A172 (cell line): ENCODE results near the gene MAGEB4. TPM values are rescaled to one million over a fixed set of nuclear protein-coding genes. Genes with fewer than 3 reads are reported as not detected.
"Not testable (repeated sequence)": the region's sequence is repeated elsewhere in the genome, so short reads cannot be mapped to it uniquely, and the experiment has no call there.

Experiments
- DNase-seq: peaks from one replicate; pipeline ENCODE4 v3.0.0-alpha.2; 2015; ENCODE audit warnings: low spot score
- total RNA-seq: library from RNA; depleted of rRNA; stranded (reverse); fragments of >200 nt; shearing (Covaris generic); gene quantifications from 2 replicates; pipeline ENCODE4 v1.2.3, GENCODE V29; 2014; rRNA removed

The MAGEB4 gene, protein sequence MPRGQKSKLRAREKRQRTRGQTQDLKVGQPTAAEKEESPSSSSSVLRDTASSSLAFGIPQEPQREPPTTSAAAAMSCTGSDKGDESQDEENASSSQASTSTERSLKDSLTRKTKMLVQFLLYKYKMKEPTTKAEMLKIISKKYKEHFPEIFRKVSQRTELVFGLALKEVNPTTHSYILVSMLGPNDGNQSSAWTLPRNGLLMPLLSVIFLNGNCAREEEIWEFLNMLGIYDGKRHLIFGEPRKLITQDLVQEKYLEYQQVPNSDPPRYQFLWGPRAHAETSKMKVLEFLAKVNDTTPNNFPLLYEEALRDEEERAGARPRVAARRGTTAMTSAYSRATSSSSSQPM
- not detected in 2 replicates for total RNA-seq

- DNase-seq: no peak
Measured at GRCh38 chrX:30241724-30242415, at the start of gene MAGEB4. TSS of gene MAGEB4 (plus strand) at chrX:30242000. CDS start at chrX:30242136, 136 bp downstream.

DNA sequence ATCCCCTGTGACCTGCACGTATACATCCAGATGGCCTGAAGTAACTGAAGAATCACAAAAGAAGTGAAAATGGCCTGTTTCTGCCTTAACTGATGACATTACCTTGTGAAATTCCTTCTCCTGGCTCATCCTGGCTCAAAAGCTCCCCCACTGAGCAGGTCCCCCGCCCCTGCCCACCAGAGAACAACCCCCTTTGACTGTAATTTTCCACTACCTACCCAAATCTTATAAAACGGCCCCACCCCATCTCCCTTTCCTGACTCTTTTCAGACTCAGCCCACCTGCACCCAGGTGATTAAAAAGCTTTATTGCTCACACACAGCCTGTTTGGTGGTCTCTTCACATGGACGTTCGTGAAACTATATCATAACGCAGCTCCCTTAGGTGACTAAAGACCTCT, 47.9 kb upstream of the MAGEB4 start:
- DNase-seq: not testable (repeated sequence)

- peak; percentile 43 for DNase-seq
Measured at GRCh38 chrX:30196322-30196721, 45.5 kb upstream of the MAGEB4 start.

GRCh38 chrX:30212172-30212571, 29.6 kb upstream of the MAGEB4 start:
- no peak for DNase-seq

DNA sequence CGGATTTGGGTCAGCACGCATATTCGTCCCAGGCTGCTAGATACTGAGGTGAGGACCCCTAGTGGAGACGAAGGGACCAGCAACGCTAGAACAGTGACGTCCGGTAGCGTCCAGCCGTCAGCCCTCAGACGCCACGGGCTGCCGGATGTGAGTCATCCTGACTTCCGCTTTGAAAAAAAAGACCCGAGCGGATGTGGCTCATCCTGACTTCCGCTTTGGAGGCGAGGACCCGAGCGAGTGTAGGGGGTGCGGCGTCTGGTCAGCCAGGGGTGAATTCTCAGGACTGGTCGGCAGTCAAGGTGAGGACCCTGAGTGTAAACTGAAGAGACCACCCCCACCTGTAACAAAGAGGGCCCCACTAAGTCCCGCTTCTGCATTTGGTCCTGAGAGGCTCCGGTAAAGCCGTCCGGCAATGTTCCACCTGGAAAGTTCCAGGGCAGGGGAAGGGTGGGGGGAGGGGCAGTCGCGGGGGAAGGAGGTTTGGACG, 26.4 kb upstream of the MAGEB4 start, which contains the start of gene MAGEB2:
MAGEB2 (plus strand) TSS at position 207 of the 487 bp plus-strand sequence. CDS start 3,018 bp downstream, outside the sequence.
- DNase-seq: no peak

GRCh38 chrX:30217465-30217864, 24.3 kb upstream of the MAGEB4 start:
- no peak for DNase-seq

DNA sequence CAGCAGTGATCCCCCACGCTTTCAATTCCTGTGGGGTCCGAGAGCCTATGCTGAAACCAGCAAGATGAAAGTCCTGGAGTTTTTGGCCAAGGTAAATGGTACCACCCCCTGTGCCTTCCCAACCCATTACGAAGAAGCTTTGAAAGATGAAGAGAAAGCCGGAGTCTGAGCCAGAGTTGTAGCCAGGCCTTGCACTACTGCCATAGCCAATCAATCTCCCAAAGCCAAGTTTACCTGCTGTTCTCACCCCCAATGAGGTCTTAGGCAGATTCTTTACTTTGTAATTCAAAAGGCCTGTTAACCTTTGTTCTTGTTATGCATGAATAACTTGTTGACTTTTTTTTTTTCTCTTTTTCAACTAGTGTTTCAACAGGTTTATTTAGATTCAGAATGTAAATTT, 22.4 kb upstream of the MAGEB4 start:
- no peak for DNase-seq

DNA sequence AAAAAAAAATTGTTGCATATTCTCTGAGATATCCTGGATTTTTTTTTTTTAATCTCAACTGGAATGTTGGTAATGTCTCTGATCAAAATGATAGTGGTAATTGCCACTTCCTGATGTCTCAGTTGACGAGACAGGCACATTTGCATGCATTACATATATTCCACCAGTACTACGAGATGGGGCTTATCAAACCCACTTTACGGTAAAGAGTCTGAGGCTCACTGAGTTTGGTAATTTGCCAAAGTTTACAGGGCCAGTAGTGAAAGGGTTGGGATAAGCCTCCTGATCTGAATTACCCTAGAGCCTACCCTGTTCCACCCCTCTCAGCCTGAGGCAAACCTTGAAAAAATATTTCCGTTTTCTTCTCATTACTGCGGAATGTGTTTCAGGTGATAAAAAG, 21.1 kb upstream of the MAGEB4 start:
- no peak for DNase-seq

- no peak for DNase-seq
Measured at GRCh38 chrX:30224536-30224935, 17.3 kb upstream of the MAGEB4 start.

- no peak for DNase-seq
Measured at GRCh38 chrX:30228526-30228925, 13.3 kb upstream of the MAGEB4 start.

- DNase-seq: no peak
Measured at GRCh38 chrX:30230395-30230794, 11.4 kb upstream of the MAGEB4 start, which contains the start of gene MAGEB3. TSS of gene MAGEB3 (plus strand) at chrX:30230657. CDS start at chrX:30235925, 5,268 bp downstream.

DNA sequence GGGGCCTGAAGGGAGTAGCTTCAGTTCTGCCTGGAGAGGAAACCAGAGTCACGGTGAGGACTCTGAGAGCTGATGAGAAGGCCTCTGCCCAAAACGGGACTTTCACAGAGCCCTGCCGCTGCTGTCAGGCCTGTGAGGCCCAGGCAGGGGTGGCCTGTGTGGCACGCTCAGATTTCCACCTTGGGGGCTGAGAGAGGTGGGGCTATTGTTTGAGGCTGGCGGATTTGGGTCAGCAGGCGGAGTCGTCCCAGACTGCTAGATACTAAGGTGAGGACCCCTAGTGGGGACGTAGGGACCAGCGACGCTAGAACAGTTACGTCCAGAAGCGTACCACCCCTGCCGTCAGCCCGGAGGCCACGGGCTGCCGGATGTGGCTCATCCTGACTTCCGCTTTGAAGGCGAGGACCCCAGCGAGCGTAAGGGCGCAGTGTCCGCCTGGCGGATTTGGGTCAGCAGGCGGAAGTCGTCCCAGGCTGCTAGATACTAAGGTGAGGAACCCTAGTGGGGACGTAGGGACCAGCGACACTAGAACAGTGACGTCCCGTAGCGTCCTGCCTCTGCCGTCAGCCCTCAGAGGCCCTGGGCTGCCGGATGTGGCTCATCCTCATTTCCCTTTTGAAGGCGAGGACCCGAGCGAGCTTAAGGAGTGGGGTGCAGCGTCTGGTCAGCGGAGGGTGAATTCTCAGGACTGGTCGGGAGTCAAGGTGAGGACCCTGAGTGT, 5.1 kb downstream of the MAGEB4 start, which contains the start of gene MAGEB1:
MAGEB1 (plus strand) TSS at position 378 of the 721 bp plus-strand sequence. CDS start 3,348 bp downstream, outside the sequence.
- no peak for DNase-seq

GRCh38 chrX:30248854-30249253, 7.1 kb downstream of the MAGEB4 start:
- DNase-seq: no peak

GRCh38 chrX:30253257-30253656, 11.5 kb downstream of the MAGEB4 start:
- no peak for DNase-seq

- DNase-seq: no peak
Measured at GRCh38 chrX:30259927-30260326, 18.1 kb downstream of the MAGEB4 start.

DNA sequence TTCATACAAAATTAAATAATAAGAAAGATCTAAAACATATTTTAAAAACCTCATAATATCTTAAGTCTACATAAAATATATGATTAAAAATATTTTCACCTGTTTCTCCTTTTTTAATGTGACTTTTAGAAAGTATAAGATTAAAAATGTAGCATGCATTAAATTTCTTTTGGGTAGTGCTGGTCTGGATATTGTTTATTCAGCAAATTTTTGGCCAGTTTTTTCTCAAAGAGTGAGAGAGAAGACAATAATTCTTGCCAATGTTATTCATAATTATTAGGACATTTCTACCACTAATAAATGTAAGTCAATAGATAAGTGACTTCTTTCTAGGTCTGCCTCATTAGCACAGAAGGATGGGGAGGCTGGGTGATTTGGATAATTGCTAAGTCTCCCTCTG, 19.2 kb downstream of the MAGEB4 start:
- no peak for DNase-seq

DNA sequence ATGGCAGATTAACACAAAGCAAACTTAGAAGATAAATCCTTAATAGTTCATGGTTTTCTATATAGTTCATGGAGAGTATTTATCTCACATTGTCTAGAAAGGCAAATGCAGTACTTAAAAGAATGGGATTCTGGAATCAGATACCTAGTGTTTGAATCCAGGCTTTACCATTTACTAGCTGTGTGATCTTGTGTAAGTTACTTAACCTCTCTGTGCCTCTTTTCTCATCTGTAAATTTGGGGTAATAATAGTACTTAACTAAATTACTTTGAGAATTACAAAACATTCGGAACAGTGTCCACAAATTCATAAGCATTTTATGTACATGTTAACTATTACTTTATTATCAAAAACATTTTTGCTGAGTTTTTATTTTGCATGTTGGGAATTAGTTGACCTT, 21.0 kb downstream of the MAGEB4 start:
- DNase-seq: no peak

GRCh38 chrX:30270639-30271038, 28.8 kb downstream of the MAGEB4 start:
- no peak for DNase-seq

DNA sequence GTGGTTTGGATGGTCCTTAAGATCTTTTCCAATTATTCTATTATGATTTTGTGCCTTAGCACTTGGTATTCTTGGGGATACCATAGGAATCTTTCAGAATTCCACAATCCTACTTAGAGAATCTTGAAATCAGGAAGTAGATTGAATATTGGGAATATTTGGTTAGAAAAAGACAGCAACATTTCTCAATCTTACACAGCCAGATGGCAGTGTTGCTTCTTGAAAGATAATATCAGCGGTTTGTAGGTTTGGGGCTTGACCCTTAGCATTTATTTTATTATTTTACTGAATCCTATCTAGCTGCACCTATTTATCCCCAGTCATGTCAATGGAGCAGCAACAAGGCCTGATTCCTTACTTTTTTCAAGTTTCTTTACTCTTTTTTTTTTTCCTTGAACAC, 33.7 kb downstream of the MAGEB4 start:
- DNase-seq: peak; percentile 28

- peak; percentile 35 for DNase-seq
Measured at GRCh38 chrX:30278365-30278764, 36.6 kb downstream of the MAGEB4 start.

DNA sequence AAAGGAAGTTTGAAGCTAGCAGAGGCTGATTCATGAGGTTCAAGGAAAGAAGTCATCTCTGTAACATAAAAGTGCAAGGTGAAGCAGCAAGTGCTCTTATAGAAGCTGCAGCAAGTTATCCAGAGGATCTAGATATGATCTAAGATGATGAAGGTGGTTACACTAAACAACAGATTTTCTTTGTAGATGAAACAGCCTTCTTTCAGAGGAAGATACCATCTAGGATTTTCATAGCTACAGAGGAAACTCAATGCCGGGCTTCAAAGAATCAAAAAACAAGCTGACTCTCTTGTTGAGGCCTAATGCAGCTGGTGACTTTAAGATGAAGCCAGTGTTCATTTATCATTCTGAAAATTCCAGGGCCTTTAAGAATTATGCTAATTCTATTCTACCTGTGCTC, 38.6 kb downstream of the MAGEB4 start:
- DNase-seq: no peak

DNA sequence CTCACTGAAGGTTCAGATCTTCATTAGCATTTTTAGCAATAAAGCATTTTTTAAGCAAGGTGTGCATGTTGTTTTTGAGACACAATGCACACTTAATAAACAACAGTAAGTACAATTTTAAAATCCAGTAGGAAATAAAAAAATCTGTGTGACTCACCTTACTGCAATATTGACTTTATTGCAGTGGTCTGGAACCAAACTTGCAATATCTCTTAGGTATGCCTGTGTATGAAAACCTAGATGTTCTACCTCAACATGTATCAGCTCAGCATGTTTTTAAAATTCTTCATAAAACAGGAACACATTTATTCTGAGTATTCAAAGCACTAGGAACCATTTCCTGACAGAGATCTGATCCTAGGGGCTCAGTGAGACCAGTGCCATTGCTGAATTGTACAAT, 40.7 kb downstream of the MAGEB4 start:
- no peak for DNase-seq
